Gastrocnemius medialis (tissue), 4 donors: ENCODE results near the gene HSD17B13. TPM values are rescaled to one million over a fixed set of nuclear protein-coding genes. Genes with fewer than 3 reads are reported as not detected.

ENCODE experiments used
- ATAC-seq, 2 donors: fragments of 150-250 bp; one replicate each; pipeline ENCODE4 v1.9.1; 2016
- DNase-seq, 2 donors: peaks; one replicate each; pipeline ENCODE4 v3.0.0-alpha.2; 2019
- H3K27ac ChIP-seq, 4 donors: fragments of 200-600 bp; sonication (generic); 1 replicate in 1 of 4; 2 replicates in 3 of 4; pipeline ENCODE4 v1.5.1; 2016 to 2018; ENCODE audit warnings: mild to moderate bottlenecking in 2 of 4, moderate library complexity in 1 of 4
- H3K27me3 ChIP-seq, 3 donors: fragments of 200-600 bp; sonication (generic) in 2 of 3; 1 replicate in 1 of 3; 2 replicates in 2 of 3; pipeline versions ENCODE4 v1.5.1 to v1.6.0; 2016 to 2019; ENCODE audit warnings: mild to moderate bottlenecking in 1 of 3, moderate library complexity in 1 of 3
- H3K36me3 ChIP-seq, 2 donors: fragments of 200-600 bp; sonication (generic) in 1 of 2; one replicate each; pipeline ENCODE4 v1.5.1; 2017 to 2018
- H3K4me1 ChIP-seq, 2 donors: fragments of 200-600 bp; sonication (generic) in 1 of 2; one replicate each; pipeline ENCODE4 v1.5.1; 2016 to 2017; ENCODE audit warnings: mild to moderate bottlenecking in 2 of 2
- H3K4me3 ChIP-seq, 4 donors: fragments of 200-600 bp; sonication (generic) in 3 of 4; 1 replicate in 1 of 4; 2 replicates in 3 of 4; pipeline ENCODE4 v1.5.1; 2016 to 2019; ENCODE audit warnings: mild to moderate bottlenecking in 2 of 4
- H3K9me3 ChIP-seq, 3 donors: fragments of 200-600 bp; sonication (generic) in 2 of 3; 1 replicate in 1 of 3; 2 replicates in 2 of 3; pipeline ENCODE4 v1.5.1; 2016 to 2019
- POLR2A ChIP-seq, 2 donors: fragments of 450-650 bp; IDR thresholded peaks; one replicate each; pipeline ENCODE4 v1.6.1; 2017; ENCODE audit warnings: antibody characterized with exemption in 2 of 2, mild to moderate bottlenecking in 2 of 2, moderate library complexity in 2 of 2
- in situ Hi-C, 4 donors: fragments of 200-750 bp; cut with MboI; loops; one replicate each; pipeline versions ENCODE4 v1.15.0 to v1.8.0; 2017; ENCODE audit warnings: low sequenced_read_pairs in 4 of 4
- intact Hi-C: fragments of 100-400 bp; cut with DNase I; formaldehyde crosslinking; loops from one replicate; pipeline ENCODE4 v1.15.1; 2023; ENCODE audit warnings: low total_unique reads
- total RNA-seq, 4 donors: library from RNA; depleted of rRNA; stranded (reverse); fragments of >200 nt; gene quantifications; one replicate each; pipeline versions ENCODE4 v1.1.0 to v1.2.3, GENCODE V29; 2016
- TF ChIP-seq, protein P1 (sequence below), 5 experiments: fragments of 450-650 bp in 3 of 5; fragments of 200-600 bp in 2 of 5; sonication (generic) in 2 of 5; IDR thresholded peaks in 4 of 5; conservative IDR thresholded peaks in 1 of 5; 1 replicate in 4 of 5; 2 replicates in 1 of 5; pipeline ENCODE4 v1.5.1; 2016 to 2019; ENCODE audit warnings: antibody characterized with exemption in 5 of 5, mild to moderate bottlenecking in 3 of 5, moderate library complexity in 3 of 5

HSD17B13 gene
- total RNA-seq, 4 donors from 2014 or later, result 0.13 to 0.58 (median 0.28) TPM

DNA sequence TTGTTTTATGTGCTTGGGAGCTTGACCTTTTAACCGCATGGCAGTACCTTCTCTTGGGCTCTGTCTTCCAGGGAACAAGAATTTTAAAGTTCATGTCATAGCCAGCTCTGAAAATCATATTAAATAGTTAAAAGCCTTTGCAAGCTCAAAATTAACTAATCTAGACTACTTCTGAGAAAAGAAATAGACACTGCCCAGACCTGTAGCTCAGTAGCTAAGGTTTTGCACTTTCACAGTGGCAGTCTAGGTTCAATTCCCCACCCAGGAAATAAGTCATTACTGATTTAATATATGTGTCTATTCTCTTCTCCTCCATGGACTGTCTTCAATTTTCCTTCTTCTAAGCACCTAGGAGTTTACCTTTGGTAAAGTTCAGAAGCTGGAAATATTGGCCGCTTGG is 40.9 kb upstream of the HSD17B13 start:
- Histone ChIP-seq H3K4me1 (no peaks in the 10 kb centered on the region), H3K4me3 (no peak overlapping the region), H3K36me3 (peaks cover 0 to 18% of the 10 kb centered on the region in 2 donors), H3K9me3 (no peaks in the 10 kb centered on the region), H3K27me3 (no peaks in the 10 kb centered on the region), H3K27ac (no peak overlapping the region)
- no peak for TF ChIP-seq POLR2A (IDR thresholded peaks at IDR 0.05)
- TF ChIP-seq, protein P1, sequence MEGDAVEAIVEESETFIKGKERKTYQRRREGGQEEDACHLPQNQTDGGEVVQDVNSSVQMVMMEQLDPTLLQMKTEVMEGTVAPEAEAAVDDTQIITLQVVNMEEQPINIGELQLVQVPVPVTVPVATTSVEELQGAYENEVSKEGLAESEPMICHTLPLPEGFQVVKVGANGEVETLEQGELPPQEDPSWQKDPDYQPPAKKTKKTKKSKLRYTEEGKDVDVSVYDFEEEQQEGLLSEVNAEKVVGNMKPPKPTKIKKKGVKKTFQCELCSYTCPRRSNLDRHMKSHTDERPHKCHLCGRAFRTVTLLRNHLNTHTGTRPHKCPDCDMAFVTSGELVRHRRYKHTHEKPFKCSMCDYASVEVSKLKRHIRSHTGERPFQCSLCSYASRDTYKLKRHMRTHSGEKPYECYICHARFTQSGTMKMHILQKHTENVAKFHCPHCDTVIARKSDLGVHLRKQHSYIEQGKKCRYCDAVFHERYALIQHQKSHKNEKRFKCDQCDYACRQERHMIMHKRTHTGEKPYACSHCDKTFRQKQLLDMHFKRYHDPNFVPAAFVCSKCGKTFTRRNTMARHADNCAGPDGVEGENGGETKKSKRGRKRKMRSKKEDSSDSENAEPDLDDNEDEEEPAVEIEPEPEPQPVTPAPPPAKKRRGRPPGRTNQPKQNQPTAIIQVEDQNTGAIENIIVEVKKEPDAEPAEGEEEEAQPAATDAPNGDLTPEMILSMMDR (IDR thresholded peaks at IDR 0.05 in 4 of 5, conservative IDR thresholded peaks at IDR 0.05 in 1 of 5), result no peak
- DNase-seq (no peak), ATAC-seq (no peak)
- intact Hi-C loops, result no loop called here
- in situ Hi-C loops, result loop anchor here in 1 of 4 donors (25.0 kb wide), 1 partner anchor 474 kb away; the partner anchor contains the start of gene MEPE

DNA sequence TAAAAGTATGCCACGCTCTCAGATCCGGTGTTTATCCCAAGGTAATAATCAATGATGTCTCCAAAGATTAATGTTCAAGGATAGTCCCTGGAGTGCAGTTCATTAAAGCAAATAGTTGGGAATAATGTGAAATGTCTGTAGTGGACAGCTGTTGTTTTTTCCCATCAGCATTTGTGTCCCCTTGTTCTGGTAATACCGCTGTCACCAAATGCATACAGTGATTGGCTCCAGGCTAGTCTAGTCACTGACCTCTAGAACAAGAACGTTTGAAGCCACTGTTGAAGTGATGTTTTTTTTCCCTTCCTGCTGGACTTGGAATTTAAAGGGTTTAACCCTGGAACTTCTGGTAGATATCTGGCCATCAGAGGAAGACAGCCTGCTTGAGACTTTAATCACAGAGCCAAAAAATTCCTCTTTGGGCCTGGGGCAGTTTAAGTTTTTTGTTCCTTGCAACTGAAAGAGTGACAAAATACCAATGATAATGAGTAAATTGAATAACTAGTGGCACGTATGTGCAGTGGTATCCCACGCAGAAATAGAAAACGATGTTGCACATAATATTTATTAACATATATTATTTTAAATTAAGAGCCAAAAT is 37.8 kb upstream of the HSD17B13 start:
- H3K27me3 ChIP-seq, result no peaks in the 10 kb centered on the region
- H3K4me3 ChIP-seq, result no peak overlapping the region
- TF ChIP-seq POLR2A (IDR thresholded peaks at IDR 0.05), result no peak
- TF ChIP-seq, protein P1 (IDR thresholded peaks at IDR 0.05 in 4 of 5, conservative IDR thresholded peaks at IDR 0.05 in 1 of 5), result no peak
- DNase-seq (no peak), ATAC-seq (no peak)
- intact Hi-C loops (no loop called here), in situ Hi-C loops (loop anchor here in 1 of 4 donors (25.0 kb wide), 1 partner anchor 477 kb away; the partner anchor contains the start of gene MEPE)
- H3K27ac ChIP-seq, result no peak overlapping the region
- H3K9me3 ChIP-seq, result no peaks in the 10 kb centered on the region
- H3K4me1 ChIP-seq, result no peaks in the 10 kb centered on the region
- peaks cover 0 to 18% of the 10 kb centered on the region in 2 donors for H3K36me3 ChIP-seq

DNA sequence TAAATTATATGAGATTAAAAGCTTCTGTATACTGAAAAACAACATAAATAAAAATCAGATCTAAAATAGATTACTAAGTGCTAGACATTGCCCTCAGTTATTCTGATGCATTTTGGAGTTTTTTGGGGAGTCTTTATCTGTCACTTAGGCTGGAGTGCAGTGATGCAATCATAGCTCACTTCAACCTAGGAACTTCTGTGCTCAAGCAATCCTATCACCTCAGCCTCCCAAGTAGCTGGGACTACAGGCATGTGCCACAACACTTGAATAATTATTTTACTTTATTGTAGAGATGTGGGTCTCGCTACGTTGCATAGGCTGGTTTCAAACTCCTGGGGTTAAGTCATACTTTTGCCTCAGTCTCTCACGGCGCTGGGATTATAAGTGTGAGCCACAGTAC is 36.6 kb upstream of the HSD17B13 start:
- Histone ChIP-seq H3K36me3 (peaks cover 0 to 9% of the 10 kb centered on the region in 2 donors), H3K9me3 (no peaks in the 10 kb centered on the region), H3K4me1 (peaks cover 0 to 2% of the 10 kb centered on the region in 2 donors), H3K4me3 (no peak overlapping the region), H3K27me3 (no peaks in the 10 kb centered on the region), H3K27ac (no peak overlapping the region)
- no peak for ATAC-seq
- intact Hi-C loops, result loop anchor here (10.0 kb wide), 1 partner anchor 486 kb away; no protein-coding TSS in a partner anchor
- in situ Hi-C loops, result loop anchor here in 1 of 4 donors (25.0 kb wide), 1 partner anchor 478 kb away; the partner anchor contains the start of gene MEPE
- no peak for DNase-seq
- TF ChIP-seq POLR2A (IDR thresholded peaks at IDR 0.05), result no peak
- TF ChIP-seq, protein P1 (IDR thresholded peaks at IDR 0.05 in 4 of 5, conservative IDR thresholded peaks at IDR 0.05 in 1 of 5), result no peak

DNA sequence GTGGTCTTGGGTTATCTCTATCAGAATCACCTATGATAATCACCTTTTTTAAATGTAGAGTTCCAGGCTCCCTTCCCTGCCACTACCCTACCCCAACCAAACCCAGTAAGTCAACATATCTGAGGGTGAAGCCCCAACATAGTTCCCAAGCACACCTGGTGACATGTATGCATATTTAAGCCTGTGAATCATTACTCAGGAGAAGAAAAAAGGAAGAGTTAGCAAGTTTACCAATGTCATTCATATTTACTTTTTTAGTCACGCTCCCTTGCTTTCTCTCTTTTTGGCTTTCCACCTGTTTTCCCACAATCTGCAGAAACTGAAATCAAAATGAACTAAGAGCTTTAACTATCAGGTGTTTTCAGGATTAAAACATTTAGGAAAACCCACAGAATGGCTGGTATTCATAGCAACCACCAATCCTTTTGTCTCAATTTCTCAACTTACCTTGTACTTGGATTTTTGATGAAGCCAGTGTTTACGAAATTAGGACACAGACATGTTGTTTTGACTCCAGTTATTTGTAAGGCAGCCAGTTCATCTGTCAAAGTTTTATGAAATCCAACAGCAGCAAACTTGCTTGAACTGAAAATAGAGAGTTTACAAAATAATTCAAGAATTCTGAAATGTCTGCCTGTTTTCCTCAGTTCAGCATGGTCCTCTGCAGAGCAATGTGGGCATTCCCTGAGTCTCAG is 34.3 kb upstream of the HSD17B13 start:
- intact Hi-C loops, result loop anchor here (10.0 kb wide), 1 partner anchor 488 kb away; no protein-coding TSS in a partner anchor
- H3K9me3 ChIP-seq, result no peaks in the 10 kb centered on the region

More for the DNA sequence above, 34.3 kb upstream of the HSD17B13 start:
- no peaks in the 10 kb centered on the region for H3K36me3 ChIP-seq
- H3K27ac ChIP-seq, result peak overlapping the region in 2 of 4 donors; percentile 10 to 32
- H3K4me3 ChIP-seq, result no peak overlapping the region
- H3K4me1 ChIP-seq, result peaks cover 0 to 4% of the 10 kb centered on the region in 2 donors
- TF ChIP-seq, protein P1 (IDR thresholded peaks at IDR 0.05 in 4 of 5, conservative IDR thresholded peaks at IDR 0.05 in 1 of 5), result no peak
- no peak for TF ChIP-seq POLR2A (IDR thresholded peaks at IDR 0.05)
- in situ Hi-C loops, result loop anchor here in 1 of 4 donors (25.0 kb wide), 1 partner anchor 480 kb away; the partner anchor contains the start of gene MEPE
- no peak for DNase-seq
- no peak for ATAC-seq
- no peaks in the 10 kb centered on the region for H3K27me3 ChIP-seq
